ENCODE results near the gene JSRP1. TPM values are rescaled to one million over a fixed set of nuclear protein-coding genes. Genes with fewer than 3 reads are reported as not detected.

The JSRP1 gene
- total and polyA plus RNA-seq, 10 of the 15 experiments (the other 5 are each of a cell fraction or from before 2014, with no cell fraction given), result 0.41 to 0.91 (median 0.49) TPM; not detected in 7

DNA sequence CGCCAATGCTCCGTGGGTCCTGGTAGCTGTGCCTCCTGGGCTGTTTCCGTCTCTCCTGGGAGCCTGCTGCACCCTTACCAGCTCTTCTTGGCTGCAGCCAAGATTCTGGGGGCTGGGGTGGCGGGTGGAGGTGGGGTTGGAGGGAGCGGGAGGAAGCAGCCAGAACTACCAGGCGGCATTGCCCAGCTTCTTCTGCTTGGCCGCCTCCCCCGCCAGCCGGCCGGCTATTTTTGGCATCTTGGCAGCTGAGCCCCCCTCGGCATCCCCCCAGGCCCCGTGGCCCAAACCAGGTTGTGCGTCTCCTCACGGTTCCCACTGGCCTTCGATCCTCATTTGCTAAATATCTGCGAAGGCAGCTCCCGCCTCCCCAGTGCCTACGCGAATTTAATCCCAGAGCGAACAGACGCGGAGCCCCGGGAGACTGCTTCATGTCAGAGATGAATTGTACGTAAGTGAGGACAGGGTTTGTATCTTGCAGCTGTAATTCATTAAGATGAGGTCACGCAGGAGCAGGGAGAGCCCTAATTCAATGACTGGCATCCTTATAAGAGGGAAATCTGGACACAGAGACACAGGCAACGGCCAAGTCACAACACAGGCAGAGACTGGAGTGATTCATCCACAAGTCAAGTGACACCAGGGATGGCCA, 38.6 kb upstream of the JSRP1 start:
- POLR2A ChIA-PET, result interaction anchor here (0.5 to 0.6 kb wide), 3 partner anchors 24 to 964 kb away, joined by 4 to 6 read pairs (median 5); no protein-coding TSS in a partner anchor
- 86% methylated on average over 26 of the region's 26 CpGs for WGBS (ENCODE audit: insufficient coverage, insufficient replicate concordance, low lambda C conversion rate, missing lambda C conversion rate)
- in situ Hi-C loops (cut with MboI), result no loop called here

More for the DNA sequence above, 38.6 kb upstream of the JSRP1 start:
- Histone ChIP-seq H3K4me1 (ENCODE audit: control insufficient read depth, insufficient read depth, low read length) (peaks cover 11% of the 10 kb centered on the region), H3K4me3 (no peak overlapping the region), H3K4me2 (ENCODE audit: control insufficient read depth, insufficient read depth) (no peak overlapping the region), H3K27me3 (replicated peaks in 1 of 2; ENCODE audit: control insufficient read depth in 2 of 2, insufficient read depth in 2 of 2, low read length in 1 of 2) (no peaks in the 10 kb centered on the region), H3K27ac (ENCODE audit: control insufficient read depth, insufficient read depth) (no peak overlapping the region), H3K9ac (ENCODE audit: control insufficient read depth, insufficient read depth, low read length) (no peak overlapping the region), H4K20me1 (ENCODE audit: control insufficient read depth, insufficient read depth) (no peaks in the 10 kb centered on the region; the same call in 1 of the 2 replicates), H3K9me3 (replicated peaks; ENCODE audit: control insufficient read depth, insufficient read depth, low read length) (no peaks in the 10 kb centered on the region), H2AFZ (ENCODE audit: control insufficient read depth, low read depth, low read length) (no peak overlapping the region), H3K36me3 (ENCODE audit: control insufficient read depth in 2 of 2, insufficient read depth in 2 of 2, low read length in 1 of 2) (no peaks in the 10 kb centered on the region), H3K79me2 (ENCODE audit: control insufficient read depth, insufficient read depth, low read length) (no peaks in the 10 kb centered on the region; the same call in 1 of the 2 replicates)
- intact Hi-C loops (cut with micrococcal nuclease; ENCODE audit: unreplicated experiment), result no loop called here
- DNase-seq (ENCODE audit: low read depth, low spot score), result no peak
- CTCF ChIA-PET, result interaction anchor here (0.9 kb wide), 1 partner anchor 457 kb away, joined by 3 read pairs; no protein-coding TSS in a partner anchor
- no peak for TF ChIP-seq PAX8 (IDR thresholded peaks at IDR 0.05)
- TF ChIP-seq TCF12 (IDR thresholded peaks at IDR 0.05; ENCODE audit: low read depth, low read length), result no peak
- TF ChIP-seq SRF (IDR thresholded peaks at IDR 0.05; ENCODE audit: low read depth in 2 of 2, low read length in 2 of 2), result no peak
- TF ChIP-seq RAD51 (IDR thresholded peaks at IDR 0.05), result no peak
- no peak for TF ChIP-seq PML (IDR thresholded peaks at IDR 0.05; ENCODE audit: low read length)
- no peak for TF ChIP-seq RAD21 (IDR thresholded peaks at IDR 0.05; ENCODE audit: insufficient read depth, low read depth, low read length)
- TF ChIP-seq, protein P1, sequence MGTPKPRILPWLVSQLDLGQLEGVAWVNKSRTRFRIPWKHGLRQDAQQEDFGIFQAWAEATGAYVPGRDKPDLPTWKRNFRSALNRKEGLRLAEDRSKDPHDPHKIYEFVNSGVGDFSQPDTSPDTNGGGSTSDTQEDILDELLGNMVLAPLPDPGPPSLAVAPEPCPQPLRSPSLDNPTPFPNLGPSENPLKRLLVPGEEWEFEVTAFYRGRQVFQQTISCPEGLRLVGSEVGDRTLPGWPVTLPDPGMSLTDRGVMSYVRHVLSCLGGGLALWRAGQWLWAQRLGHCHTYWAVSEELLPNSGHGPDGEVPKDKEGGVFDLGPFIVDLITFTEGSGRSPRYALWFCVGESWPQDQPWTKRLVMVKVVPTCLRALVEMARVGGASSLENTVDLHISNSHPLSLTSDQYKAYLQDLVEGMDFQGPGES (IDR thresholded peaks at IDR 0.05), result no peak
- no TSS peak for BruUV-seq (replicated peaks)
- ATAC-seq, result no peak
- RAD21 ChIA-PET (ENCODE audit: unreplicated experiment), result no interaction called here
- SMC1A ChIA-PET (ENCODE audit: uncharacterized antibody, unreplicated experiment), result no interaction called here
- no peak for FAIRE-seq

All from GM12878 (cell line).